Muscle layer of colon (tissue), 2 donors: ENCODE data around the gene TTLL4.

Experiments used
- H3K27ac ChIP-seq: one replicate; pipeline ENCODE4 v1.7.0; 2013; ENCODE audit warnings: low read depth, mild to moderate bottlenecking, low read length, moderate library complexity
- H3K27me3 ChIP-seq, 2 donors: one replicate each; pipeline ENCODE4 v1.7.0; 2013; ENCODE audit warnings: low read length in 2 of 2, mild to moderate bottlenecking in 2 of 2; ENCODE audit not compliant: insufficient read depth in 2 of 2, control insufficient read depth in 1 of 2
- H3K36me3 ChIP-seq: one replicate; pipeline ENCODE4 v1.7.0; 2013; ENCODE audit warnings: mild to moderate bottlenecking, low read length; ENCODE audit not compliant: insufficient read depth
- H3K4me1 ChIP-seq: one replicate; pipeline ENCODE4 v1.7.0; 2013; ENCODE audit warnings: mild to moderate bottlenecking, low read length; ENCODE audit not compliant: insufficient read depth
- H3K4me3 ChIP-seq, 2 donors: one replicate each; pipeline ENCODE4 v1.7.0; 2013; ENCODE audit warnings: low read length in 2 of 2, low read depth in 1 of 2, mild to moderate bottlenecking in 1 of 2, moderate library complexity in 1 of 2
- H3K9ac ChIP-seq: one replicate; pipeline ENCODE4 v1.7.0; 2013; ENCODE audit warnings: low read length
- H3K9me3 ChIP-seq: one replicate; pipeline ENCODE4 v1.7.0; 2013; ENCODE audit warnings: mild to moderate bottlenecking, low read length
- donor health status: abdominal sarcoma.
- donor health status: Adenocarcinoma of cecum.

Gene TTLL4

GRCh38 chr2:218796691-218797090 lies 86.1 kb downstream of the TTLL4 start:
- H3K27me3 ChIP-seq: no peaks in the 10 kb centered on the region
- H3K9ac ChIP-seq: no peak overlapping the region
- H3K36me3 ChIP-seq: no peaks in the 10 kb centered on the region
- no peak overlapping the region for H3K27ac ChIP-seq
- H3K4me1 ChIP-seq: no peaks in the 10 kb centered on the region
- H3K4me3 ChIP-seq: no peak overlapping the region
- H3K9me3 ChIP-seq: no peaks in the 10 kb centered on the region

- Histone ChIP-seq H3K9ac (no peak overlapping the region), H3K4me3 (no peak overlapping the region), H3K4me1 (no peaks in the 10 kb centered on the region), H3K9me3 (no peaks in the 10 kb centered on the region), H3K27ac (no peak overlapping the region), H3K36me3 (no peaks in the 10 kb centered on the region), H3K27me3 (no peaks in the 10 kb centered on the region)
These were observed 88.3 kb downstream of the TTLL4 start for GRCh38 chr2:218798767-218799504.

DNA sequence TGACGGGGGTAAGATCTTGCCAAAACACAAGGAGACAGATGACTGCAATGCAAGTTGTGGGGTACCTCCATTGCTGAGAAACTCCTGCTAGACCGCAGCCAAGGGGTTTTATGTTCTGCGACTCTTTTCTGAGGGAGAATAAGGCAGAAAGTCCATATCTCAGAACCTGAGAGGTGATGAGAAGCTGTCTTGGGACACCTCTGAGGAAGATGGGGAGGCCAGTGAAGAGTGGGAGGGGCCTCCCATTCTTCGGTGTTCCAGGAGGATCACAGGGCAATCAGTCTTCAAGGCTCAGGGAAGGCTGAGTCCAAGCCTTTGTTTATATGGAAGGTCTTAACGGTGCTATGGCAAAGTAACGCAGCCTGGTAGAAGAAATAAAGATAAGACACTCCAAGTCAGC lies 89.4 kb downstream of the TTLL4 start:
- H3K4me3 ChIP-seq: no peak overlapping the region
- H3K9ac ChIP-seq: no peak overlapping the region
- H3K9me3 ChIP-seq: no peaks in the 10 kb centered on the region
- H3K36me3 ChIP-seq: no peaks in the 10 kb centered on the region
- H3K27me3 ChIP-seq: no peaks in the 10 kb centered on the region
- H3K27ac ChIP-seq: no peak overlapping the region
- no peaks in the 10 kb centered on the region for H3K4me1 ChIP-seq

DNA sequence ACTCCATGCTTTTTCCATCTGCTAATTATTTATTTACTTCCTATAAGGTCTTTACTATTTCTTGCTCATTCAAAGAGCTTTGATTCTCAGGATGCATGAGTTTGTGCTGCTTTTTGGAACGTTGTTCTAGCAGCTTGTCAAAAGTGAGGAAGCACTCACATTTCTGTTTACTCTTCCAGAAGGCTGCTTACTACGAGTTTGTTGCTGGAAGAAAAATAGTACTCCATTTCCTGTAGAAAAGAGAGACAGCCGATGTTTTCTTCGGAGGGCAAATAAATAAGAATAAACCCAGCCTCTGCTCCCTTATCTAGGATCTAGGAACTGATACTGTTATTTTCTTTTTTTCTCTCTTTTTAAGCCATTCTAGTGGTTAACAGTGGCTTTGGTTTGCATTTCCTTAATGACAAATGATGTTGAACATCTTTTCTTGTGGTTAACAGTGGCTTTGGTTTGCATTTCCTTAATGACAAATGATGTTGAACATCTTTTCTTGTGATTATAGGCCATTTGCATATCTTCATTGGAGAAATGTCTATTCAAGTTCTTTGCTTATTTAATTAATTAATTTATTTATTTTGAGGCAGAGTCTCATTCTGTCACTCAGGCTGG lies 91.9 kb downstream of the TTLL4 start:
- H3K36me3 ChIP-seq: no peaks in the 10 kb centered on the region
- H3K27ac ChIP-seq: no peak overlapping the region

DNA sequence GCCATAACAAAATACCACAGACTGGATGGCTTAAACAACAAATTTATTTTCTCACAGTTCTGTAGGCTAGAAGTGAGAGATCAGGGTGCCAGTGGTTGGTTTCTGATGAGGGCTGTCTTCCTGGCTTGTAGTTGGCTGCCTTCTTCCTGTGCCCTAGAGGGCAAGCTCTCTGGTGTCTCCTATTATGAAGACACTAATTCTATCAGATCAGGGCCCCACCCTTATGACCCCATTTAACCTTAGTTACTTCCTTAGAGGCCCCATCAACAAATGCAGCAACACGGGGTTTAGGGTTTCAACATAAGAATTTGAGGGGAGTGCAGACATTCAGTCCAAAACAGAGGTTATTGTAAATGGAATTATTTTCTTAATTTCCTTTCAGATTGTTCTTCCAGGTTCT lies 94.2 kb downstream of the TTLL4 start:
- no peaks in the 10 kb centered on the region for H3K27me3 ChIP-seq
- H3K9ac ChIP-seq: no peak overlapping the region
- H3K4me3 ChIP-seq: no peak overlapping the region
- H3K4me1 ChIP-seq: peaks cover 20% of the 10 kb centered on the region
- no peaks in the 10 kb centered on the region for H3K36me3 ChIP-seq
- H3K9me3 ChIP-seq: no peaks in the 10 kb centered on the region
- no peak overlapping the region for H3K27ac ChIP-seq

More for the DNA sequence above, 91.9 kb downstream of the TTLL4 start:
- Histone ChIP-seq H3K9ac (no peak overlapping the region), H3K27me3 (no peaks in the 10 kb centered on the region), H3K4me1 (peaks cover 16% of the 10 kb centered on the region), H3K9me3 (no peaks in the 10 kb centered on the region), H3K4me3 (no peak overlapping the region)
